T-helper 2 cell treated with Interferon-gamma antibody and Interleukin-4, amounts not matched to agents 5 μg/mL and 100 μg/mL, for 36 hours (primary cell): ENCODE measurements around the gene PRCD.
"Not testable (repeated sequence)": the region's sequence is repeated elsewhere in the genome, so short reads cannot be mapped to it uniquely, and the experiment has no call there.

Source experiments
- DNase-seq: peaks from one replicate; pipeline ENCODE4 v3.0.0; 2021; ENCODE audit warnings: low spot score
- H3K27ac Mint-ChIP-seq: one replicate; pipeline ENCODE4 v1.8.0; 2021; ENCODE audit warnings: mild to moderate bottlenecking, mixed read lengths
- H3K27me3 Mint-ChIP-seq: one replicate; pipeline ENCODE4 v1.8.0; 2021; ENCODE audit warnings: low read depth, mixed read lengths
- H3K36me3 Mint-ChIP-seq: one replicate; pipeline ENCODE4 v1.8.0; 2021; ENCODE audit warnings: low read depth, mixed read lengths
- H3K4me1 Mint-ChIP-seq: one replicate; pipeline ENCODE4 v1.8.0; 2021; ENCODE audit warnings: low read depth, mixed read lengths
- H3K4me3 Mint-ChIP-seq: one replicate; pipeline ENCODE4 v1.8.0; 2022; ENCODE audit warnings: mild to moderate bottlenecking, moderate library complexity, mixed read lengths
- H3K9me3 Mint-ChIP-seq: one replicate; pipeline ENCODE4 v1.8.0; 2021; ENCODE audit warnings: mixed read lengths

The PRCD gene

DNA sequence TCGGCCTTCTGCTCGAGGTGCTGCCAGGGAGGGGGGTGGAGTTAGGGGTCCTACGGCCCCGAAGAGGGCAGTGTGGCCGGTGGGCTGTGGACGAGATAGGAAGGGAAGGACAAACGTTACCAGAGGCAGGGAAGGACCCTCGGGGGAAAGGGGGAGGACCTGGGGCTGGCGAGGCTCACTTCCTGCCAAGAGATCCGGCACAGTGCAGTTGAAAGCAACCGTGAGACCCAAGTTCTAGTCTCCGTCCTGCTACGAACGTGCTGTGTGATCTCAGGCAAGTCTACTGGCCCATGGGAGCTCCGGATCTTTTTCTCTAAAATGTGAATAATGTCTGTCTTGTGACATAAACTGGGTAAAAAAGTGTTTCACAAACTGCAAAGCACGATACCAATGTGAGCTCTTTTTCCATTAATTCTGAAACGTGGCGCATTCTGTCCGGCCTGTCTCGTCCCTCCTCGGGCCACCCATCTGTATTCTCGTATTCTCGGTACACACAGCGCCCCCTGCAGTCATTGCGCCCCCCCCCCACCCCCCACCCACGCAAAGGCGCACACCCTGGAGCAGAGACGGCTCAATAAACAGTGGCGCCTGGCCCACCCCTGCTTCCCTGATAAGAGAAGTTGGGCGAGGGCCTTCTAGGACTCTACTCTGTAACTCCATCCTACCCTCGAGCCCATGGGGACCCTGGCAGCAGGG is 11.2 kb upstream of the PRCD start:
- no peak for DNase-seq
- Mint-ChIP-seq H3K27me3 (peaks cover 7% of the 10 kb centered on the region), H3K9me3 (no peaks in the 10 kb centered on the region), H3K4me1 (peaks cover 4% of the 10 kb centered on the region), H3K27ac (no peak overlapping the region), H3K4me3 (no peak overlapping the region), H3K36me3 (no peaks in the 10 kb centered on the region)

DNA sequence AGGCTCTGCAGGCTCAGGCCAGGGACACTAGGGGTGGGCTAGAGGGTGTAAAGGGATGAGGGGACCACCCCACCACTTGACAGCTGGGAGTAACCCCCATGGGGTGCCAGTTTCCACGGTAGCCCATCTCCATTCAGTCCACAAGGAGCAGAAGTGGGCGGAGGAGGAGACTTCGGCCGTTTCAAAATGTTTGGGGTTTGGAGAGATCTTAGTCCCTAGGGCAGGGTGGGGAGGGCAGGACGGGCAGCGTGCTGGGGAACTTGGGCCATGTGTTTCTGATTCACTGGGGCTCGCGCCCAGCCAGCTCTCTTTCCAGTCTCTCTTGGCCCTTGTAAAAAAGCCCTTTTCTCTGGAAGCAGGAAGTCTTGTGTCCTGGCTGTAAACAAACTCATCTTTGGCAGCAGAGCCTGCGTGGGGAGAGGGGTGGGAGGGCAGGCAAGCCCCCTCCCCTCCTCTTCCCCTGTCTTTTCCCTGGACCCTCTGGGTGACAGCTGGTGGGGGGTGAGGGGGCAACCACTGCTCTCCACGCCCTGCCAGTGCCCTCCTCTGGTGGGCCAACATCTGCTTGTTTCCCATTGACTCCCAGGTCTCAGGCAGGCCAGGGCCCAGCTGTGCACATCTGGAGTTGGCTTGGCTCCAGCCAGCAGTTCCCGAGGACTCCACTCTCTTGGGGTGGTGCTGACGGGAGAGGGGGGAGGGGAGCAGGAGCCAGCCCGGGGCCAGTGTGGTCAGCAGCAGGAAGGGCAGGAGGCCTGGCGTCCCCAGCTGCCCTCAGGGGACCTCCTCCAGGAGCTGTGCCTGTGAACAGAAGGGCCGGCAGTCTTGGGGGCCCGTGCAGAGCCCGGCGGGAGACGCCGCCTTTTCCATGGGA is 10.4 kb upstream of the PRCD start:
- no peak overlapping the region for H3K27ac Mint-ChIP-seq
- DNase-seq = no peak
- no peaks in the 10 kb centered on the region for H3K36me3 Mint-ChIP-seq
- no peaks in the 10 kb centered on the region for H3K9me3 Mint-ChIP-seq
- peaks cover 10% of the 10 kb centered on the region for H3K27me3 Mint-ChIP-seq
- H3K4me3 Mint-ChIP-seq = no peak overlapping the region
- peaks cover 4% of the 10 kb centered on the region for H3K4me1 Mint-ChIP-seq

DNA sequence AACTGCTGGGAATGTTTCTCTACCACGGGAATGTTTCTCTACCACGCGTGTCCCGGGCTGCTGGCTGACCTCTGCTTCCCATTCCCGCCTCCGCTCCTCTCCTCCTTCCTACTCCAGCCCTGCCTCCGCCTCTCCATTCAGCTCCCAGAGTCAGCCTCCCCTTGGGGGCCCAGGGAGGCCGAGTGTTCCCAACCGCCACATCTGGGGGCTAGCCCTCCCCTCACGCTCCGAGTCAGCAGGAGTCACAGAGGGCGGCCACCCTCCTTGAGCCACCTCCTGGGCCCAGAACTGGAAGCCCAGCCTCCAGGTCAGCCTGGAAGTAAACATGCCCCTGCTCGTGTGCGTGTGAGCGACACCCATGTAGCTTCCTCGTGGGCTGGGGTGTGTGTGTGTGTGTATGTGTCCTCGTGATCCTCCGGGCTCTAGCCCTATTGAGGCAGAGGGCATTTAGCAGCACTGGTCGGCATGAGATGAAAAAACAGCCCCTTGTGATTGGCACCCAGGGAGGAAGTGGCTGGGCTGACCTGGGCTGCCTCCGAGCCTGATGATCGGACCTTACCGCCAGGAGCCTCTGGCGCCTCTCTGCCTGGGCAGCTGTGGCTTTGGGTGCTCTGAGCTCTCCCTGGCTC is 9.6 kb upstream of the PRCD start:
- Mint-ChIP-seq H3K9me3 (no peaks in the 10 kb centered on the region), H3K27ac (no peak overlapping the region), H3K36me3 (no peaks in the 10 kb centered on the region), H3K27me3 (peaks cover 7% of the 10 kb centered on the region), H3K4me1 (peaks cover 4% of the 10 kb centered on the region), H3K4me3 (no peak overlapping the region)
- DNase-seq = no peak

DNA sequence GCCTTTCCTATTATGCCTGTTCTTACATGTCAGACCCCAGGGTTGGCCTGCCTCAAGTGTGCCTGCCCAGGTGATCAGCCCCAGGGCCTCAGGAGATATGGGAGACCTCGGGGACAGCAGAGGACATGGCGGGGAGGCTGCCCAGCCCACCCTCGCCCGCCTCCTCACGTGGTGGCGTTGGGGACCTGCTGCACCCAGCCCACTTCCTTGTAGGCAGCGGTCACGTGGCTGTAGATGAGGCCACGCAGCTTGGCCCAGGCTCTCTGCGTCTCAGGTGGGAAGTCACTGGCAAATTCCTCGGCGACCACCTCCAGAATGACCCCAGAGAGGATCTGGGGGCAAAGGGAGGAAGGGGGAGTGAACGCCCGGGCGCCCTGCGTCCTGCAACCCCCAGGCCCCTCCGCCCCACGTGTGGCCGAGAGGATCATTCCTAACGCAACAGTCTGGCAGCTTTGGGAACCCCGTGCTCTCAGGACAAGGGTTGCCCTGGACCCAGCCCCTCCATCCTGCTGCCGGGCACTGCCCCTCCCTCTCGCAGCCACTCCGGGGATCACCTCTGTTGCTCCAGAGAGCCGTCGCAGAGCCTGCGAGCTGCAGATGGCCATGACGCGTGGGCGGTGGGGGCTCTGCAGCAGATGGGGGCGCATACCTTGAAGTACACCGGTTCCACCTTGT is 8.9 kb upstream of the PRCD start:
- Mint-ChIP-seq H3K4me1 (peaks cover 4% of the 10 kb centered on the region), H3K4me3 (no peak overlapping the region), H3K36me3 (no peaks in the 10 kb centered on the region), H3K27me3 (peaks cover 13% of the 10 kb centered on the region), H3K27ac (no peak overlapping the region), H3K9me3 (no peaks in the 10 kb centered on the region)
- no peak for DNase-seq

DNA sequence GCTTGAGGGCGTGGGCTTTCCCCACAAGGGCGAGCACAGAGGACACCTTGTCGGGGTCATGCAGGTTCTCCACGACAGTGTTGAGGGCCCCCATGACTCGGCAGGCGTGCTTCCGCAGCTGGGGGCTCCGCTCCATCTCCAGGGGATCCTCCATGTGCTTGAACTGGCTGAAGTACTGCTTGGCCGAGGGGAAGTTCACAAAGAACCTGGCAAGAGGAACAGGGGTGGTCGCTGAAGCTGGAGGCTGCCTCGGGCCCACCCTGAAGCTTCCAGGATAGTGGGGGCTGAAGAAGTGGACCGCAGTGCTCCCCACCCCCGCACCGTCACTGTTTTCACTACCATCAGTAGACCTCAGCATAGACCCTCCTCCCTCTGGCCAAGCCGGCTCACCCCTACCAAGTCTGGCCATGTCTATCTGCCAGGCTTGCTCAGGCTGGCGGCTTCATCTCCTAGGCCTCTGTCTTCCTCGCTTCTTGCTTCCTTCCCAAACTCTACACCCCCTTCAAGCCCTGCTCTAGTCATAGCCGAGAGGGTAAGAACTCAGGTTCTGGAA is 8.3 kb upstream of the PRCD start:
- no peaks in the 10 kb centered on the region for H3K36me3 Mint-ChIP-seq
- H3K27ac Mint-ChIP-seq = no peak overlapping the region
- H3K9me3 Mint-ChIP-seq = no peaks in the 10 kb centered on the region
- peaks cover 4% of the 10 kb centered on the region for H3K4me1 Mint-ChIP-seq
- DNase-seq = no peak
- peaks cover 19% of the 10 kb centered on the region for H3K27me3 Mint-ChIP-seq
- no peak overlapping the region for H3K4me3 Mint-ChIP-seq

DNA sequence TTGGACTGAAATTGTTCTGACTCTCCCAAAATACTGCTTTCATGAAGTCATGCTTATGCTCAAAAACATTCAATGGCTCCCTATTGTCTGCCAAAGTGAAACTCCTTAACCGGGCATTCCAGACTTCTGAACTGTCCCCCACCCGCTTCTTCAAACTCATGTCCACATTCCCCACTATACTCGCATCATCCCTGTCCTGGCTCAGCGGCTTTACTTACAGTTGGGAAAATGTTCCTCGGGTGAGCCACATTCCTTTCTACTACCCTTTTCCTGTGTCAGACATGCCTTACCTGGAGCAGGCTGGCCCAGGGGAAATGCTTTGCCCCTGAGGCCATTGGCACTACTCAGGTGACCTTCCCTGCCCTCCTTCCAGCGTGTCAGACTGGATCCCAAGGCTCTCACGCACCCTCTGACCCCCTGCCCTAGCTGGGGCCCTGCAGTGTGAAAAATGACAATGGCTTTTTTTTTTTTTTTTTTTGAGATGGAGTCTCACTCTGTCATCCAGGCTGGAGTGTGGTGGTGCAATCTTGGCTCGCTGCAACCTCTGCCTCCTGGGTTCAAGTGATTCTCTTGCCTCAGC is 7.7 kb upstream of the PRCD start:
- H3K9me3 Mint-ChIP-seq = no peaks in the 10 kb centered on the region
- no peak overlapping the region for H3K27ac Mint-ChIP-seq
- H3K4me3 Mint-ChIP-seq = no peak overlapping the region
- no peak for DNase-seq
- H3K36me3 Mint-ChIP-seq = no peaks in the 10 kb centered on the region
- peaks cover 3% of the 10 kb centered on the region for H3K4me1 Mint-ChIP-seq
- peaks cover 22% of the 10 kb centered on the region for H3K27me3 Mint-ChIP-seq

DNA sequence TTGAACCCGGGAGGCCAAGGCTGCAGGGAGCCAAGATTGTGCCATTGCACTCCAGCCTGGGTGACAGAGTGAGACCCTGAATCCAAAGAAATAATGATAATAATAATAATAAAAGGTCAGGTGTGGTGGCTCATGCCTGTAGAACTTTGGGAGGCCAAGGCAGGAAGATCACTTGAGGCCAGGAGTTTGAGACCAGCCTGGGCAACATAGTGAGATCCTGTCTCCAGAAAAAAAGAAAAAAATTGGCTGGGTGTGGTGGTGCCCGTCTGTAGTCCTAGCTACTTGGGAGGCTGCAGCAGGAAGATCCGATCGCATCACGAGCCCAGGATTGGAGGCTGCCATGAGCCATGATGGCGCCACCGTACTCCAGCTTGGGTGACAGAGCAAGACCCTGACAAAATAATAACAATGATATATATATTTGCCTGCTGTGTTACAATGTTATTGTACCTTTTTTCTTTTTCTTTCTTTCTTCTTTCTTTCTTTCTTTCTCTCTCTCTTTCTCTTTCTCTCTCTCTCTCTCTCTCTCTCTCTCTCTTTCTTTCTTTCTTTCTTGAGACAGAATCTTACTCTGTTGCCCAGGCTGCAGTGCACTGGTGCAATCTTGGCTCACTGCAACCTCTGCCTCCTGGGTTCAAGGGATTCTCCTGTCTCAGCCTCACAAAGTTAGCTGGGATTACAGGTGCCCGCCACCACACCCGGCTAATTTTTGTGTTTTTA is 6.0 kb upstream of the PRCD start:
- H3K4me1 Mint-ChIP-seq = not testable (repeated sequence)

DNA sequence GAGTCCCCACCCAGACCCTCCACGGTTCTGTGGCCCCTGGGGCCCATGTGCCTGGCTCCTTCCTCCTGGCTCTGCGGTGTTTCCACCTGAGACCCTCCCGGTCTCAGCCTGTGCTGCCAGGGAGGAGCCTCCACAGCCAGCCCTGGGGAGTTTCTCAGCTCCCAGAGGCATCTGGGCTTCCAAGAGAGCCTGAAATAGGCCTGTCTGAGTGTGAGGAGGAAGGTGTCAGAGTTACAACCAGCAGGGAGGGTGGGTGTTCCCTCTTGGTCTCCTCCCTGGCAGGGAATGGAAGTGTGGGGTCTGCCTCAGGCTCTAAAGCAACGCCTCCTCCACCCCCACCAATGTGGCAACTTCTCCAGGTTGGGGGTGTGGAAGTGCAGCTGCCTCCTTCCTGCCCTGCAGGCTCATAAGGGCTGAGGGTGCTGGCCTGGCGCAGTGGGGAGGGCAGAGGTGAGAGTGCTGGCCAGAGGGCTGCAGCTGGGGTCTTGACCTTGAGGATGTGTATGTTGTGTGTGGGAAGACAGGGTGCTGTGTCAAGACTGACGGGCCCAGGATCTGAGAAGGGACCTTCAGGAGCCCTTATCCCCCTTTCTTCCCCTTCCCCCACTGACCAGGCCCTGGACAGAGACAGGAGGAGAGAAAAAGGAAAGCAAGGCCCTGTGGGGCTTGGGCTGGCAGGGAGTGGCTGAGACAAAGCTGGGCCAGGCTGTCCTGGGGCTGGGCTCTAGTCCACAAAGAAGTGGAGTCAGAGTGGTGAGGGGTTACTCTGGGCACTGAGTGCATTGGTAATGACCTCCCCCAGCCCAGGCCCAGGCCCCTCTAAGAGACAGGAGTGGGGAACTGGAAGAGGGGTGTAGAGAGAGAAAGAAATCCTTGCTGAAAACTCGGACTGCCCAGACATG is 4.8 kb upstream of the PRCD start:
- Mint-ChIP-seq H3K4me3 (no peak overlapping the region), H3K4me1 (no peaks in the 10 kb centered on the region), H3K27me3 (peaks cover 34% of the 10 kb centered on the region), H3K27ac (no peak overlapping the region), H3K9me3 (no peaks in the 10 kb centered on the region), H3K36me3 (no peaks in the 10 kb centered on the region)
- DNase-seq = no peak

More for the DNA sequence above, 6.0 kb upstream of the PRCD start:
- peaks cover 25% of the 10 kb centered on the region for H3K27me3 Mint-ChIP-seq
- H3K36me3 Mint-ChIP-seq, H3K9me3 Mint-ChIP-seq, DNase-seq, H3K27ac Mint-ChIP-seq, H3K4me3 Mint-ChIP-seq: not testable (repeated sequence)

DNA sequence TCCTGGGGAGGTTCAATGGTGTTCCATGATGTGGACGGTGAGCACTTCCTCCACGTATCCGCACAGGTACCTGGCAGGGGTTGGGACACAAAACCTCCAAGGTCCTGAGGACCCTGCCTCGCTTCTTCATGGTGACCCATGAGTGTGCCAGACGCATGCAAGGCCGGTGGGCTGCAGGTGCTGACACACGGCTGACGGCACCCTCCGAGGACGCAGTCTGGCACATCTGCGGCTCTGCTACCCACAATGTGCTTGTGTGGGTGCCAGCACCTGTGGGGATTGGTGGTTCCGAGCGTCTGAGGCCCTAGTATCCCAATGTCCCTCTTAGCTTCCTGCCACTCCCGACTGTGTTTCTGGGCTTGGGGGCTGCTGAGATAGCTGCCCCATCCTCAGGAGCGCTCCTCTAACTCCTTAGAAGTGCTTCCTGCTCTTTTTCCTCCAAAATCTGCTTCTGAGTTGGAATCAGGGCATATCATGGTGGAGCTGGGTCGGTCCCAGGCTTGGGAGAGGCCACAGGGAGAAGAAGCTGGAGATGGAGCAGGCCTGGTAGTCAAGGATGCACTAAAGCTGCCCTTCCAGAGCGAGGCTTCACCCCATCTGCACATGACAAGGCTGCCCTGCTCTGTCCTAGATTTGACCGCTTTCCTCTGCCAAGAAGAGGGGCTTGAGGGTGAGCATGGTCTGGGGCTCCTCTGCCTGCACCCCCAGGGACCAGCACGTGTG is 3.9 kb upstream of the PRCD start:
- H3K36me3 Mint-ChIP-seq = no peaks in the 10 kb centered on the region
- peaks cover 42% of the 10 kb centered on the region for H3K27me3 Mint-ChIP-seq
- DNase-seq = no peak
- H3K4me3 Mint-ChIP-seq = no peak overlapping the region
- H3K4me1 Mint-ChIP-seq = no peaks in the 10 kb centered on the region
- H3K27ac Mint-ChIP-seq = no peak overlapping the region
- no peaks in the 10 kb centered on the region for H3K9me3 Mint-ChIP-seq

DNA sequence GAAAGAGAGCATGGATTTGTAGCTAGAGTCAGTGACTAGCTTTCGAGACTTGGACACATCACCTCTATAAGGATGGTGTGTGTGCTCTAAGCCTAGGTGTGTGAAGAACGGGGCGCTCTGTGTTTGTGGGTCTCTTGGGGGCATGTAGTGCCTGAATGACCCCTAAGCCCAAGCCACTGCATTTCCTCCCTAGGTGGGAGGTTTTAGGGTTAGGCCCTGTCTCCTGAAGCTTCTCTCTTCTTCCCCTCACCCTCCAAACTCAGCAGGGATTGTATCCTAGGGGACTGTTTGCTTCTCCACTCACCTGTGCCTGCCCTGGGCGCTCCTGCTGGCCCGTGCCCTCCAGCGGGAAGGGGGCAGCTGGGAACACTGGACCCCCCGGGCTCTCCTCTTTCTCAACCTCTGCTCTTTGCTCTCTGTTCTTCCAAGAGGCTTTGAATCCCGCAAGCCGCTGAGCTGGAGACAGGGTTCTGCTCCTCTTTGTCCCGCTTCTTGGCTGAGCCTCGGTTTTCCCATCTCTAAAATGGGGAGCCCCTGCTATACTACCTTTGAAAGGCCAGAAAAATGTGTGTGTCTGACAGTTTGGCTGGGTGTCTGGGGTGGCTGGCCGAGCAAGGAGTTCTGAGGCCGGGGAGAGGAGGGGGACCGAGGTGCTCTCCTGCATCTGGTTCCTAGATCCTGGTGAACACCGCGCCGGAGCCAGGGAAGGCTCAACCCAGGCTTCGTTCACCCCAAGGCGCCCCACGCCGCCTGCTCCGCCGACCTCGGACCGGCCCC is 3.1 kb upstream of the PRCD start:
- Mint-ChIP-seq H3K4me1 (no peaks in the 10 kb centered on the region), H3K36me3 (no peaks in the 10 kb centered on the region), H3K27ac (no peak overlapping the region), H3K27me3 (peaks cover 48% of the 10 kb centered on the region), H3K9me3 (no peaks in the 10 kb centered on the region), H3K4me3 (no peak overlapping the region)
- no peak for DNase-seq

DNA sequence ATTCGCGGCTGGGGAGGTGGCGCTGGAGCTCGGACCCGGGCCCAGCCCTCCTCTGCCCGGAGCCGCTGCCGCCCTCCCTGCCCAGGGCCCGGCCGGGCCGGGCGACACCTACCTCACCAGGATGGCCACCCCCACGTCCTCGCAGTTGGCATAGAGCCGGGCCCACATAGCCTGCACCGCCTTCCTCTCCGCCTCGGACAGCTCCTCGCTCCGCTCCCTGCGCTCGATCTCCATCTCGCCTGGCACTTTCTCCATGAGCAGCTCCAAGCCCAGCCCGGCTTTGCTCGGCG is 2.6 kb upstream of the PRCD start:
- Mint-ChIP-seq H3K4me3 (no peak overlapping the region), H3K36me3 (no peaks in the 10 kb centered on the region), H3K27me3 (peaks cover 53% of the 10 kb centered on the region), H3K4me1 (no peaks in the 10 kb centered on the region), H3K9me3 (no peaks in the 10 kb centered on the region), H3K27ac (no peak overlapping the region)
- DNase-seq = no peak
